Brain microvascular endothelial cell (primary cell): ENCODE data around the gene HK2.
A peak's percentile ranks its signal among the peaks of the same experiment; 100 is the strongest.

ENCODE experiments used
- DNase-seq: peaks from one replicate; pipeline ENCODE4 v3.0.0-alpha.2; 2020
- H3K27ac ChIP-seq: fragments of 250-450 bp; sonication (Bioruptor Pico); 2 replicates; pipeline ENCODE4 v1.5.1; 2020; ENCODE audit warnings: mild to moderate bottlenecking, moderate library complexity
- H3K27me3 ChIP-seq: fragments of 250-450 bp; sonication (Bioruptor Pico); replicated peaks from 2 replicates; pipeline ENCODE4 v1.5.1; 2020; ENCODE audit warnings: mild to moderate bottlenecking
- H3K36me3 ChIP-seq: fragments of 250-450 bp; sonication (Bioruptor Pico); replicated peaks from 2 replicates; pipeline ENCODE4 v1.5.1; 2020; ENCODE audit warnings: mild to moderate bottlenecking
- H3K4me3 ChIP-seq: 2 replicates; pipeline ENCODE4 v1.5.1; 2011; ENCODE audit warnings: low read depth, mild to moderate bottlenecking, control low read depth, low read length, moderate library complexity
- in situ Hi-C: cut with HindIII; loops from 2 replicates; pipeline ENCODE4 v1.10.0; 2017; ENCODE audit warnings: low sequenced_read_pairs, low pct_ligation_motif_present
- TF ChIP-seq, protein P1 (sequence below): IDR thresholded peaks from 2 replicates; pipeline ENCODE4 v1.5.1; 2011; ENCODE audit warnings: low read depth, mild to moderate bottlenecking, moderate library complexity, low read length, control low read depth, inconsistent platforms; ENCODE audit errors: missing control alignments

Gene HK2

GRCh38 chr2:74841641-74842040, 7.7 kb downstream of the HK2 start:
- H3K27ac ChIP-seq = no peak overlapping the region
- TF ChIP-seq, protein P1, sequence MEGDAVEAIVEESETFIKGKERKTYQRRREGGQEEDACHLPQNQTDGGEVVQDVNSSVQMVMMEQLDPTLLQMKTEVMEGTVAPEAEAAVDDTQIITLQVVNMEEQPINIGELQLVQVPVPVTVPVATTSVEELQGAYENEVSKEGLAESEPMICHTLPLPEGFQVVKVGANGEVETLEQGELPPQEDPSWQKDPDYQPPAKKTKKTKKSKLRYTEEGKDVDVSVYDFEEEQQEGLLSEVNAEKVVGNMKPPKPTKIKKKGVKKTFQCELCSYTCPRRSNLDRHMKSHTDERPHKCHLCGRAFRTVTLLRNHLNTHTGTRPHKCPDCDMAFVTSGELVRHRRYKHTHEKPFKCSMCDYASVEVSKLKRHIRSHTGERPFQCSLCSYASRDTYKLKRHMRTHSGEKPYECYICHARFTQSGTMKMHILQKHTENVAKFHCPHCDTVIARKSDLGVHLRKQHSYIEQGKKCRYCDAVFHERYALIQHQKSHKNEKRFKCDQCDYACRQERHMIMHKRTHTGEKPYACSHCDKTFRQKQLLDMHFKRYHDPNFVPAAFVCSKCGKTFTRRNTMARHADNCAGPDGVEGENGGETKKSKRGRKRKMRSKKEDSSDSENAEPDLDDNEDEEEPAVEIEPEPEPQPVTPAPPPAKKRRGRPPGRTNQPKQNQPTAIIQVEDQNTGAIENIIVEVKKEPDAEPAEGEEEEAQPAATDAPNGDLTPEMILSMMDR = no peak
- DNase-seq = no peak
- in situ Hi-C loops = no loop called here
- no peak overlapping the region for H3K4me3 ChIP-seq
- H3K27me3 ChIP-seq = no peaks in the 10 kb centered on the region
- no peaks in the 10 kb centered on the region for H3K36me3 ChIP-seq

DNA sequence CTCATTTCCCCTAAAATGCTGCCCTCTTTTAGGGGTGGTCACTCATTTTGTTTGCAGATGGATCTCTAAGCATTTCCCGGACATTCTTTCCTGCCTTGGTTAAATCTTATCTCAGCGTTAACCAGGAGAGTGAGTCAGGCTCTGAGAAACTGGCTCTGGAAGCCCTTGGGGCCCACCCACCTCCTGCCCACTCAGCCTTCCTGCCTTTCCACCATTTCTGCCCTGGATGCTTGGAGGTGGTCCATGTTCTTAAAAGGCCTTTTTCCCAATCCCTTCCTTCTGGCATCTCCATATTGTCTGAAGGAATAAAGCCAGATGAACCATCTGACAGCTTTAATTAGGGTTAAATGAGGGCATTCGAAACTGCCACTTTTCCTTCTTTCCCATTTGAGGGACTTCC, 9.5 kb downstream of the HK2 start:
- H3K4me3 ChIP-seq = no peak overlapping the region
- no peaks in the 10 kb centered on the region for H3K27me3 ChIP-seq
- H3K27ac ChIP-seq = peak overlapping the region; percentile 88
- peak; percentile 70 for DNase-seq
- H3K36me3 ChIP-seq = no peaks in the 10 kb centered on the region
- in situ Hi-C loops = no loop called here
- TF ChIP-seq, protein P1 = no peak

GRCh38 chr2:74843899-74844298, 10.0 kb downstream of the HK2 start:
- H3K4me3 ChIP-seq = no peak overlapping the region
- H3K27me3 ChIP-seq = no peaks in the 10 kb centered on the region
- in situ Hi-C loops = no loop called here

GRCh38 chr2:74844752-74845151, 10.8 kb downstream of the HK2 start:
- no peak for DNase-seq
- TF ChIP-seq, protein P1 = no peak
- Histone ChIP-seq H3K36me3 (no peaks in the 10 kb centered on the region), H3K27ac (peak overlapping the region; percentile 88), H3K4me3 (no peak overlapping the region), H3K27me3 (no peaks in the 10 kb centered on the region)
- in situ Hi-C loops = no loop called here

More at GRCh38 chr2:74843899-74844298, 10.0 kb downstream of the HK2 start:
- TF ChIP-seq, protein P1 = no peak
- H3K36me3 ChIP-seq = no peaks in the 10 kb centered on the region
- DNase-seq = peak; percentile 66
- peak overlapping the region; percentile 88 for H3K27ac ChIP-seq

DNA sequence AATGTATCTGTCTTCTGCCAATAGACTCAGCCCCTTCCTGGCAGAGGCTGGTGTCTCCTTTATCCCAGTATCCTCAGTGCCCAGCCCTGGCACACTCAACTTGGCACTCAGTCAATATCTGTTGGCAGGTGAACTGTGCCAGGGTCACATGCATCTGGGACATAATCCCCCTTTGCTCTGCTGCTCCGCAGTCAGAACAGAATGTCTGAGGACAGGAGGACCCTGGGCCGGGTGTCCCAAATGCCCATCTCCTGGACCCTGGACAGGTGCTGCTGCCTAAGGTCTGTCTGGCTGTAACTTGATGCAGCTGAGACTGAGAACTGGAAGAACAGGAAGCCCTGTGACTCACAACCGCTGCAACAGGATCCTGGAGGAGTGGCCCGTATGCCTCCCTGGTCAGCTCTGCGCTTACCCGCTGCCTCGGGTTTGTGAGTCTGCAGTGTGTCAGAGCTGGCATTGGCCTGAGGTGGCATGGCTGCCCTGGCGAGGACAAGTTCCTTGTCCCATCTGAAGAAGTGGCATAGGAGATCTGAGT, 11.4 kb downstream of the HK2 start:
- DNase-seq = peak; percentile 89
- Histone ChIP-seq H3K36me3 (no peaks in the 10 kb centered on the region), H3K27ac (peak overlapping the region; percentile 52), H3K4me3 (no peak overlapping the region), H3K27me3 (no peaks in the 10 kb centered on the region)
- TF ChIP-seq, protein P1 = no peak
- in situ Hi-C loops = no loop called here

- Histone ChIP-seq H3K36me3 (no peaks in the 10 kb centered on the region), H3K27ac (peak overlapping the region; percentile 52), H3K4me3 (no peak overlapping the region), H3K27me3 (no peaks in the 10 kb centered on the region)
- no peak for DNase-seq
- TF ChIP-seq, protein P1 = no peak
- in situ Hi-C loops = no loop called here
Measured at GRCh38 chr2:74845991-74846390, 12.1 kb downstream of the HK2 start.
